Activated T-cell treated with anti-CD3 and anti-CD28 coated beads for 48 hours (primary cell): ENCODE results near the gene PPM1J.

ENCODE experiments used
- DNase-seq: peaks from one replicate; pipeline ENCODE4 v3.0.0-alpha.2; 2020; ENCODE audit warnings: low read depth

PPM1J gene

GRCh38 chr1:112704391-112704933, 10.7 kb downstream of the PPM1J start:
- DNase-seq, result peak; percentile 23

- DNase-seq, result no peak
Observed at GRCh38 chr1:112703706-112704105, 11.4 kb downstream of the PPM1J start.

DNA sequence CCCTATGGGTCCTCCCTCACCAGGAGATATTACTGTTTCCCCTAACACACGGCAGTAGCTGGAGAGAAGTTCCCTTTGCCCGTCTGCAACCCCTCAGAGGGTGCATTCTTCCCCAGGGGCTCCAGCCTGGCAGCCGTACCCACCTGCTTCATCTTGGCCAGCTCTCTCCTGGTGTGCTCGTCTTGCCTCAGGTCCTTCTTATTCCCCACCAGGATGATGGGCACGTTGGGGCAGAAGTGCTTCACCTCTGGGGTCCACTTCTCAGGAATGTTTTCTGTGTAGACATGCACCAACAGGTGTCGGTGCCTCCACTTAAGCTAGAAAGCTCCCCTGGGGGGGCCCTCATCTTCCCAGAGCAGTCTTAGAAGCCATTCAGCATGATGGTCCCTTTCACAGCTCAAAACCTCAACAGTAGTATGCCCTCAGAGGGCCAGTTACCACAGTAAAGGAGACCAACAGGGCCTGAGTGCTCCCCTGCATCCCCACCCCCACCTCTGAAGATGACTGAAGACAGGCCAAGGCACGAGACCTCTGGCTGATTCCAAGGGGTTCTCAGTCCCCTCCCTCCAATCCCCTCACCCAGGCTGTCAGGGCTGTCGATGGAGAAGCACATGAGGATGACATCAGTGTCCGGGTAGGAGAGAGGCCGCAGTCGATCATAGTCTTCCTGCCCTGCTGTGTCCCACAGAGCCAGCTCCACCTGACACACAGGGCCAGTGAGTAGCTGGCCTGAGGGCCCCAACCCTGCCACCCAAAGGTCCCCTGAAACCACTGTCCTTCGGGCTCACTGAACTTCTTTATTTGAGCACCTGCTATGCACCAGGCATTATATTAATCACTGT, 12.5 kb downstream of the PPM1J start:
- DNase-seq, result no peak

DNA sequence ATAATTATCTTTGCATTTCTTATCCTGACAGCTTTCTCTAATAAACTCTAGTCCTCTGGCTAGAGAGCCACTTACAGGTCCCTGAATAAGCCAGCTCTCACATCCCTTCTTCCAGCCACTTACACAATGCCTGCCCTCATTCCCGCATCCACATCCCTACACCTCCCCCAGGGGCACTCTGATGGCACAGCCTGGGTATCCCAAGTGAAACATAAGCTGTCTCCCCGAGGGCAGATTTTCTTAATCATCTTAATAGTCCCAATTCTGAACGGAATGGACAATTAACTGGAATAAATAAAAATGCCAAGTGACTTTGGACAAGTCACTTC, 13.1 kb downstream of the PPM1J start:
- no peak for DNase-seq

GRCh38 chr1:112701227-112702066, 13.7 kb downstream of the PPM1J start:
- no peak for DNase-seq

DNA sequence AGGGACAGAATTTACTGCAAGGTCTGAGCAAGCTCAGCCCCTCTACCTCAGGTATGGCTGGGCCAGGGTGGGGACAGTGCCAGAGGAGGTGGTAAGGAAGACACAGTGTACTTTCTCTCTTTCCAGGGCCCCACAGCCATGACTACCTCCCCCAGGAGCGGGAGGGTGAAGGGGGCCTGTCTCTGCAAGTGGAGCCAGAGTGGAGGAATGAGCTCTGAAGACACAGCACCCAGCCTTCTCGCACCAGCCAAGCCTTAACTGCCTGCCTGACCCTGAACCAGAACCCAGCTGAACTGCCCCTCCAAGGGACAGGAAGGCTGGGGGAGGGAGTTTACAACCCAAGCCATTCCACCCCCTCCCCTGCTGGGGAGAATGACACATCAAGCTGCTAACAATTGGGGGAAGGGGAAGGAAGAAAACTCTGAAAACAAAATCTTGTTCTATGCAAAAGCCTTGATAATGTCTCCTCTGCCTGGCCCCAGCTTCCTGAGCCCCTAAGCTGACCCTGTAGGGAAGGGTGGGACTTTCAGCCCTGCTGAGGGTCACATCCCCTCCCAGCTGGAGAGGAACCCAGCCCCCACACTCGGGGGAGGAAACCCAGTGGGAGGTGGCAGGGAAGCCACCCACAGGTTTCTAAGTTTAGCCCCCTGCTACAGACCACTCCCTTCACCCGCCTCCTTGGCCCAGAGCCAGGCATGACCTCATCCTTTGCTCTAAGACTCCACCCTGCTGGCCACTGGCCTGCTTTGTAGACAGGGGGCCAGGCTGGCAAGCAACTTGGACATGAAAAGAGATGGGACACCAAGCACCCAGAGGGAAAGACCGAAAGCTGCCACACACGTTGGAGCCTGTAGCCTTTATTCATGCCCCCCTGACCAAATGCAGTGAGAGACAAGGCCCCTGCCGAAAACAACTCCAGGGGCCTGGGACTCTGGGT, 14.6 kb downstream of the PPM1J start:
- peak; percentile 52 for DNase-seq

- no peak for DNase-seq
Observed at GRCh38 chr1:112699425-112700144, 15.5 kb downstream of the PPM1J start.

DNA sequence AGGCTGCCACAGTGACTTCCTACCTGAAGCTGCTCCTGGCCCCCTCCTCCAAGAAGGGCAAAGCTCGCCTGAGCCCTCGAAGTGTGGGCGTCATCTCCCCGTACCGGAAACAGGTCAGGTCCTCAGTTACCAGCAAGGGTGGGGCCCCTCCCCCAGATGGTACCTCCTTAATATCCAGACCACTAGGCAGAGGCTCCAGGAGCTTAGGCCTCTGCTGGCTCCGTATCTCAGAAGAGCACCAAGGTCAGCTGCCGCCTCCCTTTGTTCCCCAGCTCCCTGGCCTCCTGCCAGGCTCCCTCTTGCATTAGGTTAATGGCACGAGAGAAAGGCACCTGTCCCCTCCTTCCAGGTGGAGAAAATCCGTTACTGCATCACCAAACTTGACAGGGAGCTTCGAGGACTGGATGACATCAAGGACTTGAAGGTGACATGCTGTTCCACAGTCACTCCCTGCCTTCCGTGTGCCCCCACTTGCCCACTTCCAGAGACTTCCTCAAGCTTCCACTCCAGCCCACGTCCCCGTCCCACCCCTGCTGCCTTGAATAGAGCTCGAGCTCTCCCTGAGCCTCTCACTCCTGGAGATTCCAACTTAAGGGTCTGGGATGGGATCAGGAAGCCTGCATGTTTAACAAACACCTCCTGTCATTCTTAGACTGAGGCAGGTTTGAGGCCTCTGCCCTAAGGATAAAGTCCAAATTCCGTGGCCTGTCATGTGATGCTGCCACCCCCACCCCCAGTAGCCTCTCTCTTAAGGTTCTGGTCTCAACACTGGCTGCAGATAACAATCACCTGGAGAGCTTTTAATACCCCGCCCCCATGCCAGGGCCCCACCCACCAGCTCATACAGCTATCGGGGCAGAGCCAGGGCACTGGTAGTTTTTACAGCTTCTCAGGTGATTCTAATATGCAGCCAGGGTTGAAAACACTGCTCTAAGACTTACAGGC, 16.5 kb downstream of the PPM1J start:
- no peak for DNase-seq

- no peak for DNase-seq
Observed at GRCh38 chr1:112697781-112698201, 17.3 kb downstream of the PPM1J start.

DNA sequence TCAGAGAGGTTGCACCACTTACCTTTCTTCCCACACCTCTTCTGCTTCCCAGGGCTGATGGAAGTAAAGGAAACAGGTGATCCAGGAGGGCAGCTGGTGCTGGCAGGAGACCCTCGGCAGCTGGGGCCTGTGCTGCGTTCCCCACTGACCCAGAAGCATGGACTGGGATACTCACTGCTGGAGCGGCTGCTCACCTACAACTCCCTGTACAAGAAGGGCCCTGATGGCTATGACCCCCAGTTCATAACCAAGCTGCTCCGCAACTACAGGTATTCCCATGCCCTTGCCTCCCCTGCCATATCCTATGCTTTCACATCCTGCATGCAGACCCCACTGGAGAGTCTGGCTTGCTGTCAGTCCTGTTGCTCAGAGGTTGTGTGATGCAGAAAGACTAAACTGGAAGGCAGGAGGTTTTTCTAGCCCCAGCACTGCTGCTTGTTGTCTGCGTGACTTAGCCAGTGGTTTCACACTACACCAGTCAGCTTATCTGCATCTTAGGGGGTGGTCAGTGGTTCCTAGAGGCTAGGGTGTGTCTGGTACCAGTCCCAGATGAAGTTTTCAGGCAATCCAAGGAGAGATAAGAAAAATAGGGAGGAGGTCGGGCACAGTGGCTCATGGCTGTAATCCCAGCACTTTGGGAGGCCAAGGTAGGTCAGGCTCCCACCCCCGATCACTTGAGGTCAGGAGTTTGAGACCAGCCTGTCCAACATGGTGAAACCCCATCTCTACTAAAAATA, 18.4 kb downstream of the PPM1J start:
- no peak for DNase-seq

- DNase-seq, result no peak
Observed at GRCh38 chr1:112695276-112695675, 19.9 kb downstream of the PPM1J start.

DNA sequence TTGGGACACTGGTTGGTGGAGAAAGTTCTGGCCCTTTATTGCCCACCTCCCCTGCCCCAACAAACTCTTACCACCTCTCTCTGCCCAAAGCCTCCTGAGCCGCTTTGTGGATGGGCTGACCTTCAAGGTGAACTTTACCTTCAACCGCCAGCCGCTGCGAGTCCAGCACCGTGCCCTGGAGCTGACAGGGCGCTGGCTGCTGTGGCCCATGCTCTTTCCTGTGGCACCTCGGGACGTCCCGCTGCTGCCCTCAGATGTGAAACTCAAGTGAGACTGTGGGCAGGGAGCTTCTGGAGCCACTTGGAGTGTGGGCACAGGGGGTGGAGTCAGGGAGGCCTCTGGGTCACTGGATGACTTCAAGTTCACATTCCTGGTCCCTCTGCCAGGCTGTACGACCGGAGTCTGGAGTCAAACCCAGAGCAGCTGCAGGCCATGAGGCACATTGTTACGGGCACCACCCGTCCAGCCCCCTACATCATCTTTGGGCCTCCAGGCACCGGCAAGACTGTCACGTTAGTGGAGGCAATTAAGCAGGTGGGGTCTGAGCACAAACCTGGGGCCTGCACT, 20.7 kb downstream of the PPM1J start:
- DNase-seq, result no peak

DNA sequence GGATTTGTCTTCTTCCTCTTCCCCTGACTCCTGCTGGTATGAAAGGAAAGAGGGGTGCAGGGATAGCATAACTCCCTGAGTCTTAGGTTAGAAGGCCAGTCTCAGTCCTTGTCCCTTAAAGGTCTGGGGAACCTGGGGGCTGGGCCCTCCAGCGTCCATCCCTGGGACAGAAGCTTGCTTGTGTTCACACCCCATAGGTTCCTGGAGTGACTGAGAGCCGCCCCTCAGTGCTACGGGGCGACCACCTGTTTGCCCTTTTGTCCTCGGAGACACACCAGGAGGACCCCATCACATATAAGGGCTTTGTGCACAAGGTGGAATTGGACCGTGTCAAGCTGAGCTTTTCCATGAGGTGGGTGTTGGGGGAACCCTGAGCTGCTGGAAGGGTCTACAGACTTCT, 21.3 kb downstream of the PPM1J start:
- no peak for DNase-seq

- DNase-seq, result no peak
Observed at GRCh38 chr1:112692681-112693080, 22.5 kb downstream of the PPM1J start.

GRCh38 chr1:112689842-112690237, 25.3 kb downstream of the PPM1J start:
- DNase-seq, result no peak

- DNase-seq, result no peak
Observed at GRCh38 chr1:112689196-112689841, 25.8 kb downstream of the PPM1J start.

GRCh38 chr1:112688781-112689193, 26.3 kb downstream of the PPM1J start:
- DNase-seq, result no peak

DNA sequence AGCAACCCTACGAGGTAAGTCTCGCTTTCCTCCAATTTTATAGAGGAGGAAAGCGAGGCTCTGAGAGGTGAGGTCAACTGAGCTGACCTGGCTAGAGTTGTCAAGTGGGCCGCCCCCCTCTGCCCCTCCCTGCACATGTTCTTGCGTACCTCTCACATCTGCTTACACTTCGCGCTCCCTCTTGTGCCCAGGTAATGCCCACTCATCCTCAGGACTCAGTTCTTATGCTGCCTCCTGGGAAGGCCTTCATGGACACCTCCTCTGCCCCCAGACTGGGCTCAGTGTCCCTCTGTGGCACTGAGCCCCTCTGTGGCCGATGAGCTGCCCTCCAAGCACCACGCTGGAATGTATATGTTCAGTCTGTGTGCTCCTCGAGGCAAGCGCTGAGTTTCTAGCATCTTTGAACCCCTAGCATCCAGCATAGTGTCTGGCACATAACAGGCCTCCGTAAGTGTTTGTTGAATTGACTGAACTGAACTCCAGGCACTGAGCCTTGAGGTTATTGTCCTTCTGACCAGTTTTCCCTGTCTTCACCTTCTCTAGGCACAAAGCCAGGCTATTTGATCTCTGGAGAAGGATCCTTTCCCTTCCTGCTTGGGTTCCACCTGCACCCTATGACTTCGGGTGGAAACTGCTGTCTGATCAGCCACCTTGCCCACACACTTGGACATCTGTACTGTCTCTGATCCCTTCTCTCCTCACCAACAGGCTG, 27.2 kb downstream of the PPM1J start:
- no peak for DNase-seq
